HCT116 (cell line): ENCODE results near the gene ZNF577.

Source experiments
- EGR1 ChIP-seq: IDR thresholded peaks from 2 replicates; pipeline ENCODE4 v1.6.1; 2012; ENCODE audit warnings: low read depth
- TF ChIP-seq, protein P1 (sequence below): IDR thresholded peaks from 2 replicates; pipeline ENCODE4 v1.6.1; 2012
- TF ChIP-seq, protein P2 (sequence below), 3 experiments: fragments of 200-600 bp in 1 of 3; sonication (generic) in 1 of 3; IDR thresholded peaks in 2 of 3; conservative IDR thresholded peaks in 1 of 3; 2 replicates each; pipeline ENCODE4 v1.5.1; 2012 to 2017; ENCODE audit warnings: low read depth in 2 of 3, low read length in 2 of 3, antibody characterized with exemption in 1 of 3, borderline replicate concordance in 1 of 3, control low read depth in 1 of 3, mild to moderate bottlenecking in 1 of 3, mixed read lengths in 1 of 3, mixed run types in 1 of 3, moderate library complexity in 1 of 3; ENCODE audit not compliant: insufficient read depth in 1 of 3

DNA sequence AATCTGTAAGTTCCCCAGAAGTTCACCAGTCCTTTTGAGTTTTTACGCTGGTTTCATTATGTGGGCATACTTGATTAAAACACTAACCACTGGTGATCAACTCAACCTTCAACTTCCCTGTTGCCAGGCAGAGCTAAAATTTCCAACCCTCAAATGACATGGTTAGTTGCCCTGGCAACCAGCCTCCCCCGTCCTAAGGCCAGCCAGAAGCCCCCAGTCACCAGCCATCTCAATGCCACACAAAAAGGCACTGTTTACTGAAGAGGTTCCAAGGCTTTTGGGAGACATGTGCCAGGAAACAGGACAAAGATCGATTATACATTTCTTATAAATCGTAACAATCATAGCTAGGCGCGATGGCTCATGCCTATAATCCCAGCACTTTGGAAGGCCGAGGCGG, 15.4 kb upstream of the ZNF577 start:
- TF ChIP-seq, protein P1, sequence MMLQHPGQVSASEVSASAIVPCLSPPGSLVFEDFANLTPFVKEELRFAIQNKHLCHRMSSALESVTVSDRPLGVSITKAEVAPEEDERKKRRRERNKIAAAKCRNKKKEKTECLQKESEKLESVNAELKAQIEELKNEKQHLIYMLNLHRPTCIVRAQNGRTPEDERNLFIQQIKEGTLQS = no peak
- TF ChIP-seq EGR1 = no peak
- TF ChIP-seq, protein P2, sequence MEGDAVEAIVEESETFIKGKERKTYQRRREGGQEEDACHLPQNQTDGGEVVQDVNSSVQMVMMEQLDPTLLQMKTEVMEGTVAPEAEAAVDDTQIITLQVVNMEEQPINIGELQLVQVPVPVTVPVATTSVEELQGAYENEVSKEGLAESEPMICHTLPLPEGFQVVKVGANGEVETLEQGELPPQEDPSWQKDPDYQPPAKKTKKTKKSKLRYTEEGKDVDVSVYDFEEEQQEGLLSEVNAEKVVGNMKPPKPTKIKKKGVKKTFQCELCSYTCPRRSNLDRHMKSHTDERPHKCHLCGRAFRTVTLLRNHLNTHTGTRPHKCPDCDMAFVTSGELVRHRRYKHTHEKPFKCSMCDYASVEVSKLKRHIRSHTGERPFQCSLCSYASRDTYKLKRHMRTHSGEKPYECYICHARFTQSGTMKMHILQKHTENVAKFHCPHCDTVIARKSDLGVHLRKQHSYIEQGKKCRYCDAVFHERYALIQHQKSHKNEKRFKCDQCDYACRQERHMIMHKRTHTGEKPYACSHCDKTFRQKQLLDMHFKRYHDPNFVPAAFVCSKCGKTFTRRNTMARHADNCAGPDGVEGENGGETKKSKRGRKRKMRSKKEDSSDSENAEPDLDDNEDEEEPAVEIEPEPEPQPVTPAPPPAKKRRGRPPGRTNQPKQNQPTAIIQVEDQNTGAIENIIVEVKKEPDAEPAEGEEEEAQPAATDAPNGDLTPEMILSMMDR (IDR thresholded peaks at IDR 0.05 in 2 of 3, conservative IDR thresholded peaks at IDR 0.05 in 1 of 3; ENCODE audit: borderline replicate concordance in 1 of 3, insufficient read depth in 1 of 3, low read depth in 2 of 3, low read length in 2 of 3) = no peak
